ENCODE data around the gene FAM20A.

GRCh38 chr17:68640242-68640989 lies 39.2 kb upstream of the FAM20A start:
- TF ChIP-seq CTCF (IDR thresholded peaks at IDR 0.05 in 4 of 5, conservative IDR thresholded peaks at IDR 0.05 in 1 of 5) (no peak), POLR2A (IDR thresholded peaks at IDR 0.05) (no peak)

All from gastrocnemius medialis (tissue), 4 donors.